ENCODE results near the gene RNASEH1.

The RNASEH1 gene, protein sequence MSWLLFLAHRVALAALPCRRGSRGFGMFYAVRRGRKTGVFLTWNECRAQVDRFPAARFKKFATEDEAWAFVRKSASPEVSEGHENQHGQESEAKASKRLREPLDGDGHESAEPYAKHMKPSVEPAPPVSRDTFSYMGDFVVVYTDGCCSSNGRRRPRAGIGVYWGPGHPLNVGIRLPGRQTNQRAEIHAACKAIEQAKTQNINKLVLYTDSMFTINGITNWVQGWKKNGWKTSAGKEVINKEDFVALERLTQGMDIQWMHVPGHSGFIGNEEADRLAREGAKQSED

DNA sequence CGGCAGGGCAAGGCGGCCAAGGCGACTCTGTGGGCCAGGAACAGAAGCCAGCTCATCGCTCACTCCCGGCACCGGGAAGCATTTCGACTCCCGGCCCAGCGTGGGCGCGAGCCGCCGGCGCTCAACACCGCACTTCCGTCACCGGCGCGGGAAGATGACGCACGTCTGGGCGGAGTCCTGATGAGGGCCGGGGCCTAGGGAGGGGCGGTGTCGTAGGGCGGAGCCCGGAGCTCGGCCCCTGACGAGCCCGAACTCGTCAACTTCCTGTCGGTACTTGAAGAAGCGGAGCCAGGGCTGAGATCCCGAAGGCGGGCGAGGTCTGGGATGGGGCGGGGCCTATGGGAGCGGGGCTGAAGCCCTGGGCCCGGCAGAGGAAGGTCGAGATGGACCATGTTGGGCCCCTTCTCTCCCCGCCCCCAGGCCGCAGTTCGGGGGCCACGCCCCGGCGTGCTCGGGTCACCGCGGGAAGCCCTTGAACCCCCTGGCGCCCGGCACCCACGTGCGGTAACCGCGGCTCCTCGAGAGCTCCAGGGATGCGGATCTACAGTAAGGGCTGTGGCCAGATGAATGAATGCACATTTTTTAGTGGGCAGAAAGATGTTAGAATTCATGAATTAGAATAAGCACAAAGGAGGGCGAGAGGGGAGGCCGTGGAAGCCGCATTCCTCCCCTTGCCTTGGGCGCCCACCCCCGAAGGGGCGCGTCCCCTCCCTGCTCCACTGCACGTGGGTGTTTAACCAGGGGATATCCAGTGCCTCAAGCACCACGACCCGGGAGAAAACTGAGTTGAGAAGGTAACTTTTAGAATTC is at the start of gene RNASEH1:
Gene RNASEH1, minus strand, starts transcription at position 129 of the 810 bp plus-strand sequence. Its CDS starts 73 bp downstream, at position 56.
- DNase-seq (ENCODE audit: low read depth): peak; percentile 100

DNA sequence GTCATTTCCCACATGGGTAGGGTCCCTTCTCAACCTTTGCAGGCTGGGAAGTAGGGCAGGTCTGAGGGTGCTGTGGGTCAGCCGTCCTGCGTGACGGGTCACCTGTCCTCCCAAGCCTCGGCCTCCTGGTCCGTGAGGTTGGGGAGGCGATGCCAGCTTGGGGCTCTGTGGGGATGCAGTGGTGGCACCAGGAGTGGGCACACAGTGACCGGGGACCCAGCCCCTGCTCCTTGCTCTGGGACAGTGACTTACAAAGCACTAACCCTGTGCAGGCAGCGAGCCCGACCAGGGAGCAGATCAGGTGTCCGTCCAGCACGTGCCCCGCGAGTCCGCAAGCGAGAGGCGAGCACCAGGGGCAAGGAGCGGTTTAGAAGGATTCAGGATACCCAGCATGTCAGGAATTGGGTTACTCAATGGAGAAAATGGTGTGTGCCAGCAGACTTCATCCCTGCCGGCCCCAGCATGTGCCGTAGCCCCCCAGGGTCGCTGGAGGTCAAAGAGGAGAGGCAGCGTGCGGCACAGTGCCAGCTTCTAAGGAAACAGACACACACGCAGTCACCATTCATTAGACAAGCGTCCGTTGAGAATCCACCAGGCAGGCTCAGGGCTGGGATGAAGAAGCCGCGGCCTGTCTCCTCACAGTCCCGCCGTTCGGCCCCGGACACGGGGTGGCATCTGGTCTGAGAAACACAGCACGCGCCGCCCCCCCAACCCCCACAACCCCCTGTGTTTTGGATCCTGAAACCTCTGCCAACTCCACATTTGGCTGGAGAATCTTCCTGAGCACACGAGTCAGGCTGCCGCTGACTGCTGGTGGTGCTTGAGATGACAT is 48.5 kb upstream of the RNASEH1 start:
- no peak for DNase-seq (ENCODE audit: low read depth)

DNA sequence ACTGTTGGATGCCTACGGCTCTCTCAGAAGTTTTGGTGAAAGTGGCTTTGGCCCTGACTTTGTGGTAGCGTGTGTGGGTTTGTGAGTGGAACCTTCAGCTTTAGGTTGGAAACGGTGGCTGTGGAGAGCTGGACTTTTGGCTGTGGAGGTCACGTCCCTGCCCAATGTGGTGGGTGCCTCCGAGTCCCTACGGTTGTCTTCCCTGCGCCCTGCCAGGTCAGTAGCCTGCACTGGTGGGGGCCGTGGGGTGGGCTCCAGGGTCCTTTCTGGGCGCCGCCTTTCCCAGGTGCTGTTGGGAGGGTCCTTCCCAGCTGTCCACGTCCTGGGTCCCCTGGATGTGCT is 47.9 kb upstream of the RNASEH1 start:
- DNase-seq (ENCODE audit: low read depth): no peak

GRCh38 chr2:3604991-3605961 is 47.1 kb upstream of the RNASEH1 start:
- no peak for DNase-seq (ENCODE audit: low read depth)

DNA sequence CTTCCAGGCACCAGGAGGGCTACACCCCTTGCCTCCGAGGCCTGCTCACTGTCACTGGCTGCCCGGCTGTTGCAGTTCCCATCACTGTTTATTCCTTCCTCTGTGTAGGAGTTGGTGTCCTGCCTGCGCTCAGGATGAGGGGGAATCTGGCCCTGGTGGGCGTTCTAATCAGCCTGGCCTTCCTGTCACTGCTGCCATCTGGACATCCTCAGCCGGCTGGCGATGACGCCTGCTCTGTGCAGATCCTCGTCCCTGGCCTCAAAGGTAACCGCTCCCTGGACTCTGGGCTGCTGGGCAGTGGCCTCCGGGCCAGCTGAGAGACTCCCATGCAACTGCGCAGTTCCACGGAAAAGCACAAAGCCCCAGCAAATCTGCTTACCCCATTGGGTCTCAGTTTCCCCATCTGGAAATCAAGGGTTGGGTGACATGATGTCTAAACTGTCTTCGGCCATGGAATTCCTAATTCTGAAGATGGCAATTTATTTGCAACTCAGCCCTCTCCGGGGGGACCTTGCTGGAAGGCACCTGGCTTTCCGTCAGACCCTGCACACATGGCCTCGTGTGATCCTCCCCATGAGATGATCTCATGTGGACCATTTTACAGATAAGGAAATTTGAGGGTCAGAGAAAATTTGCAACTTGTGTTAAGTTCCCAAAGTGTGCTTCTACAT is 46.2 kb upstream of the RNASEH1 start:
- DNase-seq (ENCODE audit: low read depth): no peak

DNA sequence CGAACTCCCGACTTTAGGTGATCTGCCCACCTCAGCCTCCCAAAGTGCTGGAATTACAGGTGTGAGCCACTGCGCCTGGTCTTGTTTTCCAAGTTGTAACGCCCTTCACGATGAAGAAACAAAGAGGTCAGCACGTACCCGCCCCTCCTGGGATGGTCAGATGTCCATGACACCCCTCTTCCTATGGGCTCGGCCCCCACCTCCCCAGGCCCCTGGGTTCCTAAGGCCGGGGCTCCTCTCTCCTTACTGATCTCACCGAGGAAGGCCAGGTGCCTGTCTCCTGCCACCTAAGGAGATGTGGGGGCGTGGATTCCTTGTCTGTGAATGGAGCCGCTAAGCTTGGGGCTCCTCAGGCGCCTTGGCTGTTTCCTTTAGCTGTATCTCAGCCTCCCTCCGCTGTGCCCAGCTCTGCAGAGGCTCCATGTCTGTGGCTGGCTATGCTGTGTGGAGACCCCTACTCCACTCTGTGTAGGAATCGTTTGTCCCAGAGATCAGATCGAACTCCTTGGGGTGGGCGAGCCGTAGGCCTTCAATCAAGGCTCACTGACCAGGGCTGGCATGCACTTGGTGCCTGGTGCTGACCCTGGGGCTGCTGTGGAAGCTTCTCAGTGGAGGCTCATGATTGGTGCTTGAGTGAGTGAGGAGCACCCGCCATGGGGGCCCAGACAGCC is 45.5 kb upstream of the RNASEH1 start:
- no peak for DNase-seq (ENCODE audit: low read depth)

DNA sequence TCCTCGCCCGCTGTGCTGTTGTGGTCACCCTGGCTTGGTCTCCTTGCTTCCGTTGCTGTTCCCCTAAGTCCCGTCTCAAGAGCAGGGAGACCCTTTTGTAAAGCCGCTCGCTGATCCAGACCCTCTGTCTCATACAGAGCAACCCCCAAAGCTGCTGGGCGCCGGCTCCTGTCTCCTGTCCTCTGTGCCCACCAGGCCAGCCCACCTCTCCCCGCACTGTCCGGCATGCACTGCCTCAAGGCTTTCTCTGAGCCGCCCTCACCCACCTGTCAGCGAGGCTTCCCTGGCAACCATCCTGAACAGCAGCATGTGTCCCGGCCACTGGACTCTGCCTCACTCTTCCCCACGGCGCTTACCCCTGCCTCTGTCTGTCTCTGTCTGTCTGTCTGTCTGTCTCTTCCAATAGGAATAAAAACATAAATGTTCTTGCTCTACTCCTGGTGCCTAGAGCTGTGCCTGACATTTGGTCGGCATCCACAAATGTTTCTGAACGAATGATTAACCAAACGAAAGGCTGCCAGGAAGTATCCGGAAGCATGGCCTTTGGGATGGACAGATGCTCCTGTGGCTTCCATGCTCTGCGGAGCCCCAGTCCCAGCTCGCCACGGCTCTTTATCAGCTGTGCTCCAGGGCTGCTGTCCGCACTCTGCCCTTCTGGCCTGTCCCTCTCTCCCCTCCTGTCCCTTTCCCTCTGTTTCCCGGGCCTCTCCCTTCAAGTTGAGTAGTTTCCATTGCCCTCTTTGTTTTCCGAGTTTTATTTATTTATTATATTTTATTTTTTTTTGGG is 44.6 kb upstream of the RNASEH1 start:
- DNase-seq (ENCODE audit: low read depth): no peak

GRCh38 chr2:3601561-3602271 is 43.6 kb upstream of the RNASEH1 start:
- DNase-seq (ENCODE audit: low read depth): no peak

- no peak for DNase-seq (ENCODE audit: low read depth)
Measured at GRCh38 chr2:3600256-3600855, 42.2 kb upstream of the RNASEH1 start.

DNA sequence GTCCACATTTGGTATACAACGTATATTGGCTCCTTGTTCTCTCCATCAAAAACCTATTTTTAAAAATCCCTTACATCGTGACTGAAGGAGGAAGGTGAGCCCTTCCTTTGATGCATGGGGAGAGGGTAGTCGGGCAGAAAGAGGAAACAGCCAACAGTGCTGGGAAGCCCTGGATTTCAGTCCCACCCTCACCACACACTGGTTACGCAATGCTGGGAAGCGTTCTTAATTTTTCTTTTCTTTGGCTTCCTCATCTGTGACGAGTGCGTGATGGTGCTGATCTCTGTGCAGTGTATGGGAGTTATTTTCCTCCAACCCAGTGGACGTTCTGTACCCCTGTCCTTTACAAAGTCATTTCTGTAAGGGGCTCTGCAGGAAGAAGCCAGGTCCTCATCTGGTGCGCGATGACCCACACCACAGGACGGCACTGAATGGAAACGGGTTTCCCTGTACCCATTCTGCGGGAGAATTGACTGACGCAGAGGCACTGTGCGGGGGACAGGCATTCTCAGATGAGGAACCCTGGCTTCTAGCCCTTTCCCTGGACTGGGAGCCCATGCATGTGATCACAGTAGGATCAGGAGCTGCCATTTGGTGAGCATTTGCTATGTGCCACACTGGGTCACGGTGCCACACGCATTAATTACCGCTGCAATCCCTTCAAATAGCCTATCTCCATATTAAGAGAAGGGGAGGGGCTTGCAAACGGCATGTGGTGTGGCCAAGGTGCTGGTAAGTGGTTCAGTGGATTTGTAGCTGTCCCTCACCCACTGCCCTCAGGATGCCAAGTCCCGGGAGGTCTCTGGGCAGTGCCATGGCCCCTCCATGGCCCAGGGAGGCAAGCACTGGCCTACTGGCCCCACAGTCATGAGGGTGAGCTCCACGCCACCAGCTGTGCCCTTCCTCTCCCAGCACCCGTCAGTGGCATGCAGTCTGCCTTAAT is 41.0 kb upstream of the RNASEH1 start:
- no peak for DNase-seq (ENCODE audit: low read depth)

GRCh38 chr2:3598197-3598910 is 40.2 kb upstream of the RNASEH1 start:
- DNase-seq (ENCODE audit: low read depth): no peak

- DNase-seq (ENCODE audit: low read depth): no peak
Measured at GRCh38 chr2:3597567-3597966, 39.4 kb upstream of the RNASEH1 start.

DNA sequence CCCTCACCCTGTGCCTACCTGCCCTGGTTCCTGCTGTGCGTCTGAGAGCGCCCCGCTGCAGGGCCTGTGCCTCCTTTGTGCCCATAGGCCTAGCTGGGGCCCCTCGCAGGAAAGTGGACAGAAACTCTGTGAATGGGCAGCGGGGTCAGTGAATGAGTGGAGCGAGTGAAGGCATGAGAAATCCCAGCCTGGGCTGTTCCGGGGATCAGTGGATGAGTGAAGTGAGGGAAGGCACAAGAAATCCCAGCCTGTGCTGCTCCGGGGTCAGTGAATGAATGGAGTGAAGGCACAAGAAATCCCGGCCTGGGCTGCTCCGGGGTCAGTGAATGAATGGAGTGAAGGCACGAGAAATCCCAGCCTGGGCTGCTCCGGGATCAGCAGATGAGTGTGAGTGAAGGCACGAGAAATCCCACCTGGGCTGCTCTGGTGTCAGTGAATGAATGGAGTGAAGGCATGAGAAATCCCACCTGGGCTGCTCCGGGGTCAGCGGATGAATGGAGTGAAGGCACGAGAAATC is 38.8 kb upstream of the RNASEH1 start:
- DNase-seq (ENCODE audit: low read depth): no peak

- no peak for DNase-seq (ENCODE audit: low read depth)
Measured at GRCh38 chr2:3595985-3596384, 37.9 kb upstream of the RNASEH1 start.

GRCh38 chr2:3595404-3595803 is 37.3 kb upstream of the RNASEH1 start:
- no peak for DNase-seq (ENCODE audit: low read depth)

- DNase-seq (ENCODE audit: low read depth): no peak
Measured at GRCh38 chr2:3594493-3595281, 36.6 kb upstream of the RNASEH1 start, which contains the start of gene COLEC11. Gene COLEC11 (plus strand): TSS chr2:3595112. CDS start chr2:3604341, 9,229 bp downstream.

All from stimulated activated CD8-positive, alpha-beta memory T cell treated with anti-CD3 and anti-CD28 coated beads, Interleukin-15, amount 100 ng/mL, for 24 hours (primary cell).